Fibroblast of skin of scalp (primary cell): ENCODE data around the gene ZNF777. TPM values are rescaled to one million over a fixed set of nuclear protein-coding genes. Genes with fewer than 3 reads are reported as not detected.
"Not testable (repeated sequence)": the region's sequence is repeated elsewhere in the genome, so short reads cannot be mapped to it uniquely, and the experiment has no call there.

Experiments used
- DNase-seq: peaks from one replicate; pipeline ENCODE4 v3.0.0-alpha.2; 2013
- polyA plus RNA-seq, 2 experiments: library from polyadenylated mRNA; unstranded; fragments of 120-200 nt; gene quantifications; one replicate each; pipeline ENCODE4 v1.2.1, GENCODE V29; 2013; ENCODE audit not compliant: insufficient read length in 2 of 2

The ZNF777 gene
- polyA plus RNA-seq (2013, experiment 1 of 2; ENCODE audit: insufficient read length) = 14.3 TPM
- polyA plus RNA-seq (2013, experiment 2 of 2; ENCODE audit: insufficient read length) = 15.3 TPM

DNA sequence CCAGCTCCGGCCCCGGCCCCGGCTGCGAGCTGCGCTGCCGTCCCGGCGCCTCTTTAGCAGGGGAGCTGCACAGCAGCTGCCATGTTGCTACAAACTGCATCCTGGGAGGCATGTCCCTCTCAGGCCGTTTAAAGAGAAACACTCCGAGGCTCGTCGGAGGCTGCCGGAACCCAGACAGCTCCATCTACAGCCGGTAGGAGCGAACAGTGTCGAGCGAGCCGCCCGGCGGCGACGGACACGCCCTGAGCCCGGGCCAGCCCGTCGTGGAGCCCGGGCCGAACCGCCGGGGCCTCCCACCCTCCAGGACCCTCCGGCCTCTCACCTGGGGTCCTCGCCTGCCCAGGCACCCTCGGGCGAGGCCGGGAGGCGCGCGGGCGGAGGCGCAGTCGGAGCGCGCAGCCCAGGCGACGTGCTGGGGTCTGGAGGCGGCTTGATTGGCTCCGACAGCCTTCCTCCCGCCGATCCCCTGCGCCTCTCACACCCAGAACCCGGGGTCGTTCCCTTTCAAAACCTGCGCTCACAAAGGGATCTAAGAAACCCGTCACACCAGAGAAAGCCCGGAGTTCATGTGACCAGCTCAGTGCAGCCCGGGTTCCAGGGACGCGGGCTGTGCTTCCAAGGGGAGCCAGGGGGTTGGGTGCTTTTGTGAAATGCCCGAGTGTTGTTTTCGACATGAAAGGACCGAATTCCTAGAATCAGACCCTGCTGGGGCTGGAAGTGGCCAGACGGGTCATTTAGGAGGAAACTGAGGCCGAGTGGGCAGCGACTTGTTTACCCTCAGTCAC is at the start of gene ZNF777:
Gene ZNF777 (minus strand): TSS at position 570 of the 785 bp plus-strand sequence. CDS start 5,040 bp downstream, outside the sequence.
- peak; percentile 91 for DNase-seq

DNA sequence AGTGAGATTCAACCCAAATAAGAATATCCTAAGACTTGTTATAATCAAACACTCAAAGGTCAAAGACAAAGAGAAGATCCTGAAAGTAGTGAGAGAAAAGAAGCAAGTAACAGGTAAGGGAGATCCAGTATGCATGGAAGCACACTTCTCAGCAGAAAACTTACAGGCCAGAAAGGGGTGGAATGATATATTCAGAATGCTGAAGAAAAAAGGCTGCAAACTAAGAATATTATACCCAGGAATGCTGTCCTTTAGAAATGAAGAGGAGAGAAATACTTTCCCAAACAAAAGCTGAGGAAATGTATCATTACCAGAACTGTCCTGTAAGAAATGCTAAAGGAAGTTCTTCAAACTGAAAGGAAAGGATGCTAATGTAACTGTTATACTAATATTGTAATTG is 49.4 kb upstream of the ZNF777 start:
- no peak for DNase-seq

- DNase-seq = no peak
These were observed 48.9 kb upstream of the ZNF777 start for GRCh38 chr7:149509774-149510173.

DNA sequence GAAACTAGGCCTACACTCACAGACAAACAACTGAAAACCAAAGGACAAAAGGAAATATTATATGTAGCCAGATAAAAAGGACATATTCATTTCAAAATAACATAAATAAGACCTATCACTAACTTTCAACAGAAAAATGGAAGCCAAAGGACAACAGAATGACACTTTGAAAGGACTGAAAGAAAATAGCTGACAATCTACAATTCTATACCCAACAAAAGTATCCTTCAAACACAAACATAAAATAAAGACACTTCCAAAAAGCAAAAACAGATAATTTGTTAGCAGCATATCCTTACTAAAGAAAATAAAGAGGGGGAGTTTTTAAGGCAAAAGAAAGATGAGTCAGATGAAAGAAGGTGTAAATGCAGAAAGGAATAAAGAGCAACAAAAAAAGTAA is 44.7 kb upstream of the ZNF777 start:
- DNase-seq = no peak

GRCh38 chr7:149501651-149502050 is 40.8 kb upstream of the ZNF777 start:
- DNase-seq = no peak

- no peak for DNase-seq
These were observed 40.0 kb upstream of the ZNF777 start for GRCh38 chr7:149500910-149501309.

GRCh38 chr7:149500201-149500600 is 39.3 kb upstream of the ZNF777 start:
- DNase-seq = no peak

DNA sequence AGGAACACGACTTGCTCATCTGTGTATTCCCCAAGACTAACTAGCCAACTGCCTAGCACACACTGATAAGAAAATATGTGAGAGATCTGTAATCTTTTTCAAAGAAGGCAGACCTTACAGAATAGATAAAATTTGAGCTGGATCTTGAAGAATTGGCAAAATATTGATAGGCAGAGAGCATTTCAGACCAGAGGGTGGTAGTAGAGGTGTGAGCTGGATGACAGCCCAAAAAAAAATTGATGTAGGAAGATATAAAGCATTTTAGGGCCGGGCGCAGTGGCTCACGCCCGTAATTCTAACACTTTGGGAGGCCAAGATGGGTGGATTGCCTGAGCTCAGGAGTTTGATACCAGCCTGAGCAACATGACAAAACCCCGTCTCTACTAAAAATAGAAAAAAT is 37.9 kb upstream of the ZNF777 start:
- no peak for DNase-seq

GRCh38 chr7:149497467-149498261 is 36.8 kb upstream of the ZNF777 start, which contains the start of gene ZNF746:
TSS of gene ZNF746 (minus strand) at chr7:149497809. CDS start at chr7:149497536, 273 bp downstream.
- peak; percentile 88 for DNase-seq

DNA sequence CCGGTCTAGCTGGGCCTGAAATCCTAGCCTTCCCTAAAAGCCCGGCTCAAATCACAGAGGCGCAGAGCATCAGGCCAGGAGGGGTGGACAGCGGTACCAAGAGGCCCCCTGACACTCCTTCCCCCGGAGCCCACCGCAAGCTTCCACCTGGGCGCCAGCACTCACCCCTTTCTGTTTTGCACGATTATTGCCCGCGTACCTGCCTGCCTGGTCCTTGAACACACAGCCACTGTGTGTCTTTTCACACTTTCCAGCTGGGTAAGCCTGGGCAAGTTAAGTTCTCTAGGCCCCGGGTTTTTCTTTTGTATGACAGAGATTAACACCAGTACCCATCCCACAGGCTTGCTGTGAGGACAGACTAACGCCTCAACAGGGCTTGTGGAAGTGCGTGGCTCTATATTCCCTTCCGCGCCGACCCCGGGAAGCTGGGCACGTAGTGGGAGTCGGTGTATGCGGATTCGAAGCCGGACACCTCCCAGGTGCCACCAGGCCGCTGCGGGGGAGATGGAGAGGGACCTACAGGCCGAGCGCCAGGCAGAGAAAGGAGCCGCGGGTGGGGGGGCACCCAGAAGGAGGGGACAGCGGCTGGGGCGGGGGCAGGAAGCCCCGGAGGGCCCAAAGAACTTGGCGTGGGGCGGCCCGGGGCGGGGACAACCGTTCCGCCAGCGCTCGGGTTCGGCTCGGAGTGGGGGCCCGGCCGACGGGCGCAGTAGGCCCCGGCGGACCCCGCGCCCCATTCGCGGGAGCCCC is 36.0 kb upstream of the ZNF777 start:
- DNase-seq = peak; percentile 40

DNA sequence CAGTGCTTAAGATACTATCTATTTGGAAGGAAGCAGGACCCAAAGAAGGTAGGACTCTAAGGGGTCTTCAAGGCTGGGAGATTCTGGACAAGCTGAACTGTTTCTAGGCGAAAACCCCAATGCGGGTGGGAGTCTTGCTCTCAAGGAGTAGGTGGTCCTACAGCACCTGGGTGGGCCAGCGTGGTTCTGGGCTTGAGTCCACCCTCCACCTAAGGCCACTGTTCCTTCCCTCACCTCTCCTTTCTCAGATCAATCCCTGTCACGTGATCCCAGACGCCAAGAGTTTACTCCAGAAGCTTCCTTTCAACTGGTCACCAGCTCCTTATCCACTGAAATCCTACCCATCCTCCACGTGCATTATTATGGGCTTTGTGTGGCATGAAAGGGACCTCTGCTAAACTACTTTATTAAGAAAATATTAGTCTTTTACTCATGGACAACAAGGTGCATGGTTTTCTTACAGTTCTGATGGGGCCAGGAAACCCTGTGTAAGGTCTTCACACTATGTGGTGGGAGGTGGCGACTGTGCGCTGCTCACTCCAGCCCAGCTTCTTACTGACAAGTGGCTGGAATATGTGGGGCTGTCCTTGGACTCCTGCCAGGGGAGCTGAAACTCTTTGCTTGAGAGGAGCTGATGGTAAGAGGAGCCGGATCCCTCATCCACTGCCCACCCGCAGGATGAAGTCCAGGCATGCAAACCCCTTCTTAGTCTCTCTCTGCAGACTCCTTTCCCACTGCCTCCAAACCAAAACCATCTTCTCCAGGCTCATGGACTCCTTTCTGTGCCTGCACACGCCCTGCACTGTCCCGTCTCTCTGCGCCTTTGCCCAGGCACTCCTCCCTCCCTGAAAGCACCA is 35.2 kb upstream of the ZNF777 start:
- DNase-seq = peak; percentile 83

GRCh38 chr7:149494738-149495368 is 34.0 kb upstream of the ZNF777 start:
- DNase-seq = no peak

DNA sequence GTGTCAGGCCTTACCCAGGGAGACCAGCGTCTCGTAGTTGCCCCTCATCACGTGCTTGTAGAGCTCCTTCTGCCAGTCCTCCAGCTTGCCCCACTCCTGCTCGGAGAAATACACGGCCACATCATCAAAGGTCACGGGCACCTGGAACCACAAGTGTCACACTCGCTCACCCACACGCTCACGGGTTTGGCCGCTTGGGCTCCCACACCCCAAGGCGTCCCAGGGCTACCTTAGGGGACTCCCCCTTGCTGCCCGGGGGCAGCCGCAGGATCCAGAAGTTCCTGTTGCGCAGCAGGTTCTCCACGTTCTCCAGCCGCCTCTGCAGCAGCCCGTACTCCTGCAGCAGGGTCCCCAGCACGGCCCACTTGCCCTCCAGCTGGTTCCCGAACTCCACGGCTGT is 33.1 kb upstream of the ZNF777 start:
- not testable (repeated sequence) for DNase-seq

GRCh38 chr7:149493366-149493765 is 32.5 kb upstream of the ZNF777 start:
- no peak for DNase-seq

- DNase-seq = no peak
These were observed 29.4 kb upstream of the ZNF777 start for GRCh38 chr7:149490083-149490760.

DNA sequence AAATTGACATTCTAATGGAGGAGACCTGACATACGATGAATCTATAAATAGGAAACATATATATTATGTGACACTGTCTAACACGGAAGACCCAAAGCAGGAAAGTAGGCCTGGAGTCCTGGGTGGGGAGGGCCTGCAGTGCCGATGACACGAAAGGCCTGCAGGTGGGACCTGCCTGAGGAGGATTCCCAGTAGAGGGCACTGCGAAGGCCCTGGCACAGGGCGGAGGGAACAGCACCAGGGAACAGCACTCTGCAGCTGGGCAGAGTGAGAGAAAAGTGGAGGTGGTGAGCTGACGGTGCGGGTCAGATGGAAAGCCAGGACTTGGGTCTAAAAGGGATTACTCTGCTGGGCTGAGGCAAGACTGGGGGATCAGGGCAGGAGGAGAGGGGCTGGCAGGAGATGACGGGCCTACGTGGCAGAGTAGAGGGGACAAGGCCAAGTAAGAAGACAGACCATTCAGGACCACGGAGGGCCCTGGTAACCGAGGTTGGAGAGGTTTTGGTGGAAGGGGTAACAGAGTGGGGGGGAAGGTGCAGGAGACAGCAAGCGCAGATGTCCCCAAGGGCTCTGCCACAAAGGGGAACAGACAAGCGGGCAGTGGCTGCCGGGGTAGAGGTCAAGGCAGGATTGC is 28.6 kb upstream of the ZNF777 start:
- DNase-seq = no peak

DNA sequence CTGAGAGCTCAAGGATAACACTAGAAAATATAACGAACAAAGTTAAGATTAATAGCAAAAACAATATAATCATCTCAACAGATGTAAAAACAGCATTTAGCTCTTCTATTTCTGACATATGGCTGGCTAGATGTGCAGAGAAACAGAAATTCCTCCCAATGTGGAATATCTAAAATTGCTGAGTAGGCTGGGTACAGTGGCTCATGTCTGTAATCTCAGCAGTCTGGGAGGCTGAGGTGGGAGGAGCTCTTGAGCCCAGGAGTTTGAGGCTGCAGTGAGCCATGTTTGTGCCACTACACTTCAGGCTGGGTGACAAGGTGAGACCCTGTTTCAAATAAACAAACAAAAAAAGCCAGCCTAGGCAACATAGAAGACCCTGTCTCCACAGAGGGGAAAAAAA is 18.7 kb upstream of the ZNF777 start:
- DNase-seq = no peak

GRCh38 chr7:149478754-149479153 is 17.9 kb upstream of the ZNF777 start:
- no peak for DNase-seq

DNA sequence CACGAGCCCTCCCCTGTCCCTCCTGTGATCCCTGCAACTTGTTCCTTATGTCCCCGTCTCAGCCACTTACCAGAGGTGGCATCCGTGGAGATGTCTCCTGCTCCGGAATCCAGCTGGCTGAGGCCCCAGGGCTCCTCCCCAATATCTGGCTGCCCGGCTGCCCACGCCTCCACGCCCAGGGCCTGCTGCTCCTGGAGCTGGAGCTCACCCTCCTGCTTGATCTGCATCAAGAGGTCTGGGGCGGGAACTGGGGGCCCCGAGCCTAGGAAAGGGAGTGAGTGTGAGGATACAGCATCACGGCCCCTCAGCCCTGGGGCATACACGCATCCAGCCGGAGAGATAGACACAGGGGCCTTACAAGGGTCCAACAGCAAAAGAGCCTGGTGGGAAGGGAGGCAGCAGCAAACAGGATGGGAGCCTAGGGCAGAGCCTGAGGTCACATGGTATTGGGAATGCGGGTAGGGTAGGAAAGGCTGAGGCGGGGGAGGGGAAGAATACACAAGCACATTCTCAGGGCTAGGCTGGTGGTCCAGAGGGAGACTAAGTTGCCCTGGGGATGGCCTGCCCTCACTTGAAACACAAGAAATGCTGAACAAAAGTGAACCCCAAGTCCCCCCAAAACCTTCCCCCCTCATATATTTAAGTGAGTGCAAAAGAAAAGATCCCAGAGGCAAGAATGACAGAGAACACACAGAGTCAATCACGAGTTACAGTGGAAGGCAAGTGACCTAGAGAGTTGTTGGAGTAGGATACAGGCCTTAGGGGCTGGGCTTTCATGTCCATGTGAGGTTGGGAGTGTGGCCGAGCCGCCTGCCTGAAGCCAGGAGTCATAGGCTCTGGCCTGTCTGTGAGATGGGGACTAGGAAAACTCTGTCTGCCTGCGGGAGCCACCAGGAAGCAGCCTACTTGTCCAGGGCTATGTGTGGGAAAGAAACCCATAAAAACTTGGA is 16.9 kb upstream of the ZNF777 start:
- DNase-seq = no peak
